D721Med (cell line): ENCODE data around the gene GRAP.
"Not testable (repeated sequence)": the region's sequence is repeated elsewhere in the genome, so short reads cannot be mapped to it uniquely, and the experiment has no call there.

Experiments used
- DNase-seq: peaks from one replicate; pipeline ENCODE4 v3.0.0; 2011; ENCODE audit warnings: low spot score; ENCODE audit not compliant: insufficient read length
- FAIRE-seq: peaks from 2 replicates; lab custom pipeline; 2011; peaks lifted over from hg19 to GRCh38; lab: Jason Lieb, UNC

The GRAP gene

DNA sequence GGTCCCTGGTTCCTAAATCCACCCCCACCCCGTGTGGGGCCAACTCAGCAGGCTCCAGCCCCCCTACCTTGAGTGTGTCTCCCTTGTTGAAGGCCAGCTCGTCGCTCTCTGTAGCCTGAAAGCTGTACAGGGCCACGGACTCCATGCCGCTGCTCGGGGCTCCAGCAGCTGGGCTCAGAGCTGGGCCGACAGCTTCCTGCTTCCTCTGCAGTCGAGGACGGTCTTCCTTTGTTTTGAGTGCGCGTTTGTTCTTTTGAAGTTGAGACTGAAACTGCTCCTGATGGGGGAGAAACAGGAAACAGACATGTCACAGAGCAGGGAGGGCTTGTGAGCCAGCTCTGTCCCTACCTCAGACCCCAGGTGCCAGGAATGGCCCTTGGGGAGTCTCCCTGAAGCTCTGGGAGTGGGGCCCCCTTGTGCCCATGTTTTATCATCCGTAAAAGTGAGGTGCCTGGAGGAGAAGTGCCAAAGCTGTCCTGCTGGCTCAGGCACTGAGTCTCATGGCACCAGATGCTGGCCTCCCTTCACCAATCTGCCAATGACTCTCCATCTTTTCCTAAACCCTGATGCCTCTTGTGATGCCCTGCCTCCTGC is at the start of gene GRAP:
Gene GRAP, minus strand, starts transcription at position 176 of the 594 bp plus-strand sequence. Its CDS starts 31 bp downstream, at position 145.
- not testable (repeated sequence) for FAIRE-seq, DNase-seq

DNA sequence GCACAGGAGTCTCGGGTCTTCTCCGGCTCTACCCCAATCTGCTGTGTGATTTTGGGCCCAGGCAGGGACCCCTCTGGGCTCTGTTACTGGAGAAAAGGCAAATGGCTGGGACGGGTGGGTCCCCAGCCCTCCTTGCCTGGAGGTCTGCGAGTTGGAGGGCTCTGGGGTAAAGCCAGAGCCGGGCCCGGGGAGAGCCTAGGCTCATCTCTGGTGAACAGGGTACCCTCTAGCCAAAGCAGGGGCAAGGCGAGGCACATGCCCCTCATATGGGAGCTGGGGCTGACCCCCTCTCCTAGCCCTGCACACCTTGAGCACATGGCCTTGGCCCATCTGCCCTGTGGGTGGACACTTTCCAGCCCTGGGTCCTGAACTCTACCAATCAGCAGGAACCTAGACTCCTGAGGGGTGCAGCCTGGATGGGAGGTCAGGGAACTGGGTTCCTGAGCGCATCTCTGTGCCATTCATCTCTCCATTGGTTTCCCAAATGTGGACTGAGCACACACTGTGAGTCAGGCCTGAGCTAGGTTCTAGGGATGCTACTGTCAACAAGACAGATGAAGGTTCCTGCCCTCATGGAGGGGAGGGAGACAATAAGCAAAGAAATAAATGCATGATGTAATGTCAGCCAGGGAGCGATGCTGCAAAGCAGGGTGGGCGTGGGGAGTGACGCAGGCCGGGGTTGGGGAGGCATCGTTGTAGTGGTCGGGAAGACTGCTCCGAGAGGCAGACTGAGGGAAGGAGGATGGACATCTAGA is 47.1 kb upstream of the GRAP start:
- not testable (repeated sequence) for DNase-seq, FAIRE-seq

GRCh38 chr17:19092737-19093683 is 46.3 kb upstream of the GRAP start:
- not testable (repeated sequence) for FAIRE-seq, DNase-seq

DNA sequence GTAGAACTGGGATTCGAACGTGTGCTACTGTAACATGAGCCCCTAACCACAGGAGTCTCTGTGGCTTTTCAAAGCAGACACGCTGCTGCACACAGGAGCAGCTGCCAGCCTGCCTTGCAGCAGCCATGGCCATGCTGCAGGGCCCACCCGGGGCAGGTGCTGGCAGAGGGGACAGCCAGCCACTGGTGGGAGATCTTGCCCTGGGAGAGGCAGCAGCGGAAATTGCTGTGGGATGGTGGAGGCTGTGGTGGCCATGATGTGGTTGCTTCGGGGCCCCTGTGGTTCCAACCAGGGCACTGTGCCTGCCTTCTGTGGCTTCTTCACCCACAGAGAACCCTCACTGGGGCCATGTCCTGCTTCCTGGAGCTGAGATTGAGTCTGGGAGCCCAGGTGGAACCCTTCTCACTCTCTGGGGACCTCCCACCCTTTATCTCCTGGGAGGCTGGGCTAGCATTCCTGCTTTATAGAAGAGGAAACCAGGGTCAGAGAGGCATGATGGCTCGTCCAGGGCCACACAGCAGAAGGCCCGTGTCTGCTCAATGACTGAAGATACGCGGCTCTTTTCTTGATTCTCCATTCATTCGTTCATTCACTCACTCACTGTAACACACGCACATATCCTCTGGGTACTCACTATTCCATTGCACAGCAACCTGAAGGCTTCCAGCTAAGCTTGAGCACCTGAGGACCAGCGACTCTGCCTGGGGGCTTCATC is 43.5 kb upstream of the GRAP start:
- not testable (repeated sequence) for FAIRE-seq, DNase-seq

- DNase-seq, FAIRE-seq: not testable (repeated sequence)
Observed at GRCh38 chr17:19088804-19089685, 42.3 kb upstream of the GRAP start.

DNA sequence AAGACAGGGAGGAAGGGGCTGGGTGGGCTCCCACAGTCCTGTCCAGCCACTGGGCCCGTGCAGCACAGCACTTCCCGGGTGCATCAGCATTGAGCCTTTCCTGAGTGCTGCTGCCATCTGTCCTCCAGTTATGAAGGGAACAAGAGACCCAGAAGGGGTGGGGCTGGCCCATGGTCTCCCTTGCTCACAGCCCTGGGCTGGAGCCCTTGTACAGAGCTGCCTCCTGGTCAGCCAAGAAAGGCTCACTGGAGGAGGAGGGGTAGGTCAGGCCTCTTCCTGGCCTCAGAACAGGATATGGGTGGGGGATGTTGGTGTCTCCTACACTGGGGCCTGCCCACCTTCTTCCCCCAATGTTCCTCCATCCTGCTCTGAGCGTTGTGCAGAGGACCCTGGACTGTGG is 30.6 kb upstream of the GRAP start:
- not testable (repeated sequence) for FAIRE-seq, DNase-seq

DNA sequence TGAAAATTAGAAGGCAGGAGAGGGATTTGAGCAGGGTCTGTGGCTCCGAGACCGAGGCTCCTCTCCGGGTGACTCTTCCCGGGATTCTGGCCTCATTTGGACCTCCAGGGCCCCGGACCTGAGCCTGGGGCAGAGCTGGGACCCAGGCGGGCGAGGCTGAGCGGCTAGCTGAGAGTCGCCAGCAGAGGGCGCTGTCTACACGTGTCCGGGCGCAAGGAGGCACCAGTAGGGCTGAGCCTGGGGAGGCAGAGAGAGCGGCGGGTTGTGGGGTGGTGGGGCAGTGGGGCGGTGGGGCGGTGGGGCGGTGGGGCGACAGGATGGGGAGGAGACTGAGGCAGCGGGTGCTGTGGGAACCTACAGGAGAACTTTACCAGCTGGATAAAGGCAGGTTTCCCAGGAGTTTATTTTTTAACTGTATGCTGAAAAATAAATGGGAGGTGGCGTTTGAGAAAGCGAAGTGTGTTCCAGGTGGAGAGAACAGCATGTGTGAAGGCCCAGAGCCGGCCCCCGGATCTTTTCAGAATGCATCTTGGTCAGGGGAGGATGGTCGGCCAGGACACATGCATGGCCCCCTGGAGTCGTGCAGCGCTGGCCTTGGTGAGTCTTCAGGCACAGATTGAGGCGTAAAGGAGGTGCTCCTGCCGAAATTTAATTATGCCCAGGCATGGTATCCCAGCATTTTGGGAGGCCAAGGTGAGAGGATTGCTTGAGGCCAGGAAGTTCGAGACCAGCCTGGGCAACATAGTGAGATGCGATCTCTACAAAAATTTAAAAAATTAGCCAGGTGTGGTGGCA is 29.8 kb upstream of the GRAP start:
- not testable (repeated sequence) for FAIRE-seq, DNase-seq

DNA sequence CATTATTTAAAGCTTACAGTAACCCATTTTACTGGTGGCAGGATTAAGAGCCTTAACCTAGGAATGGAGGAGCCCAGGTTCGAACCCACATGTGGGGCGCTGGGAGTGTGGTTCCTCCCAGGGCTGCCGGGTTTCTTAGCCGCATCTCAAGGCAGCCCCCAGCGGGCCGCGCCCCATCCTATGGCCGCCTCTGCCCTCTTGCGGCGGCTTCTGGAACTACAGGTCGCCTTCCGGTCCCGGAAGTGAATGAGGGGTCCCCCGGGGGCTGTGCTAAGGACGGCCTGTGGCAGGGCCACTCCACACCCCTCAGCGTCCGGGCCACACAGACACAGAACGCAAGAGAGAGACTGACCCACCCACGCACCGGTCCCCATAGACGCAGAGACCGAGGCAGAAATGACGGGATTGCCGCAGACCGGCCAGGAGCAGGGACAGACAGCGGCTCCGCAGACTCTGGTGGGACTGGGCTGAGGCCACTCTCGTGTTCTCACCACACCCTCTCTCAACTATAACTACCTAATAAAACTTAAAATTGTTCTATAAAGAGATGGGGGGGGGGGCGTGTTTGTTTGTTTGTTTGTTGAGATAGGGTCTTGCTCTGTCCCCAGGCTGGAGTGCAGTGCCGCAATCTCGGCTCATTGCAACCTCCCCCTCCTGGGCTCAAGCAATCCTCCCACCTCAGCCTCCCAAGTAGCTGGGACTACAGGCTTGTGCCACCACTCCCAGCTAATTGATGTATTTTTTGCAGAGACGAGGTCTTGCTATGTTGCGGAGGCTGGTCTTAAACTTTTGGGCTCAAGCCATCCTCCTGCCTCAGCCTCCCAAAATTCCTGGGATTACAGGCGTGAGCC is 23.8 kb upstream of the GRAP start:
- FAIRE-seq, DNase-seq: not testable (repeated sequence)

DNA sequence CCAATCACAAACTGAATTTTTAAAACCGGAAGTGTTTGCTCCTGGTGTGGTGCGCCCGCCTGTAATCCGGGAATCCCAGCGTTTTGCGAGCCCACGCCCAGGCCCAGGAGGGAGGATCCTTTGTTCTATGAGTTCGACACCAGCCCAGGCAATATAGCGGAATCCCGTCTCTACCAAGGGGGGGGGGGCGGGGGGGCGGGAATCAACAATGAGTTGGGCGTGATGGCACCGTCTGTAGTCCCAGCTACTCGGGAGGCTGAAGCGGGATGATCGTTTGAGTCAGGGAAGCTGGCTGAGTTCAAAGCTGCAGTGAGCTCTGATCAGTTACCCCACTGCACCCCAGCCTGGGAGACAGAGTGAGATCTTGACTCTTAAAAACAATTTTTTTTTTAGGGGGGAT is 17.6 kb upstream of the GRAP start:
- DNase-seq, FAIRE-seq: not testable (repeated sequence)

DNA sequence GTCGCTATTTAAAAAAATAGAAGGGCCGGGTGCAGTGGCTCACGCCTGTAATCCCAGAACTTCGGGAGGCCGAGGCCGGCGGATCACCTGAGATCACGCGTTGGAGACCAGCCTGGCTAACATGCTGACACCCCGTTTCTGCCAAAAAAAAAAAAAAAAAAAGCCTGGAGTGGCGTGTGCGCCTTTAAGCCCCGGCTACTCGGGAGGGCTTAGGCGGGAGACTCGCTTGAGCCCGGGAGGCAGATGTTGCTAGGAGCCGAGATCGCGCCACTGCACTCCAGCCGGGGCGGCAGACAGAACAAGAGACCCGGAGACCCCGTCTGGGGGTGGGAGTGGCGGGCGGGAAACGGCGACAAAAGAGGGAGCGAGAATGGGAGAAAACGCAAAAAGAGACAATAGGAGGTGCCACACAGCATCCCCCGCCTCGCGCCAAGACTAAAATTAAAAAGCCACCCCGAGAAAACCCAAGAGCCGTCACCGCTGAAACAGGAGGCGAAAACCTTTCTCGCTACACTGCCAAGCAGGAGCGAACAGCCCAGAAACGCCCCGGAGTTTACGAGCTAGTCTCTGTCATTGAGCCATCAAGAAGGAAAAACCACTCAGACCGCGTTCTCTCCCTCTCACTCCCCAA is 16.7 kb upstream of the GRAP start:
- DNase-seq, FAIRE-seq: not testable (repeated sequence)

- not testable (repeated sequence) for FAIRE-seq
Observed at GRCh38 chr17:19062718-19063325, 16.1 kb upstream of the GRAP start.

DNA sequence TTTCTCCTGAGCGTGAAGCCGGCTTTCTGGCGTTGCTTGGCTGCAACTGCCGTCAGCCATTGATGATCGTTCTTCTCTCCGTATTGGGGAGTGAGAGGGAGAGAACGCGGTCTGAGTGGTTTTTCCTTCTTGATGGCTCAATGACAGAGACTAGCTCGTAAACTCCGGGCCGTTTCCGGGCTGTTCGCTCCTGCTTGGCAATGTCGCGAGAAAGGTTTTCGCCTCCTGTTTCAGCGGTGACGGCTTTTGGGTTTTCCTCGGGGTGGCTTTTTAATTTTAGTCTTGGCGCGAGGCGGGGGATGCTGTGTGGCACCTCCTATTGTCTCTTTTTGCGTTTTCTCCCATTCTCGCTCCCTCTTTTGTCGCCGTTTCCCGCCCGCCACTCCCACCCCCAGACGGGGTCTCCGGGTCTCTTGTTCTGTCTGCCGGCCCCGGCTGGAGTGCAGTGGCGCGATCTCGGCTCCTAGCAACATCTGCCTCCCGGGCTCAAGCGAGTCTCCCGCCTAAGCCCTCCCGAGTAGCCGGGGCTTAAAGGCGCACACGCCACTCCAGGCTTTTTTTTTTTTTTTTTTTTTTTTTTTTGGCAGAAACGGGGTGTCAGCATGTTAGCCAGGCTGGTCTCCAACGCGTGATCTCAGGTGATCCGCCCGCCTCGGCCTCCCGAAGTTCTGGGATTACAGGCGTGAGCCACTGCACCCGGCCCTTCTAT is 15.4 kb upstream of the GRAP start:
- not testable (repeated sequence) for DNase-seq, FAIRE-seq

More at GRCh38 chr17:19062718-19063325, 16.1 kb upstream of the GRAP start:
- not testable (repeated sequence) for DNase-seq

- DNase-seq, FAIRE-seq: not testable (repeated sequence)
Observed at GRCh38 chr17:19055447-19055846, 8.7 kb upstream of the GRAP start.

- DNase-seq, FAIRE-seq: not testable (repeated sequence)
Observed at GRCh38 chr17:19048826-19049225, 2.1 kb upstream of the GRAP start.

GRCh38 chr17:19047510-19047909 is 753 bp upstream of the GRAP start:
- FAIRE-seq, DNase-seq: not testable (repeated sequence)
